ENCODE results near the gene PIGA.

The PIGA gene, protein sequence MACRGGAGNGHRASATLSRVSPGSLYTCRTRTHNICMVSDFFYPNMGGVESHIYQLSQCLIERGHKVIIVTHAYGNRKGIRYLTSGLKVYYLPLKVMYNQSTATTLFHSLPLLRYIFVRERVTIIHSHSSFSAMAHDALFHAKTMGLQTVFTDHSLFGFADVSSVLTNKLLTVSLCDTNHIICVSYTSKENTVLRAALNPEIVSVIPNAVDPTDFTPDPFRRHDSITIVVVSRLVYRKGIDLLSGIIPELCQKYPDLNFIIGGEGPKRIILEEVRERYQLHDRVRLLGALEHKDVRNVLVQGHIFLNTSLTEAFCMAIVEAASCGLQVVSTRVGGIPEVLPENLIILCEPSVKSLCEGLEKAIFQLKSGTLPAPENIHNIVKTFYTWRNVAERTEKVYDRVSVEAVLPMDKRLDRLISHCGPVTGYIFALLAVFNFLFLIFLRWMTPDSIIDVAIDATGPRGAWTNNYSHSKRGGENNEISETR

DNA sequence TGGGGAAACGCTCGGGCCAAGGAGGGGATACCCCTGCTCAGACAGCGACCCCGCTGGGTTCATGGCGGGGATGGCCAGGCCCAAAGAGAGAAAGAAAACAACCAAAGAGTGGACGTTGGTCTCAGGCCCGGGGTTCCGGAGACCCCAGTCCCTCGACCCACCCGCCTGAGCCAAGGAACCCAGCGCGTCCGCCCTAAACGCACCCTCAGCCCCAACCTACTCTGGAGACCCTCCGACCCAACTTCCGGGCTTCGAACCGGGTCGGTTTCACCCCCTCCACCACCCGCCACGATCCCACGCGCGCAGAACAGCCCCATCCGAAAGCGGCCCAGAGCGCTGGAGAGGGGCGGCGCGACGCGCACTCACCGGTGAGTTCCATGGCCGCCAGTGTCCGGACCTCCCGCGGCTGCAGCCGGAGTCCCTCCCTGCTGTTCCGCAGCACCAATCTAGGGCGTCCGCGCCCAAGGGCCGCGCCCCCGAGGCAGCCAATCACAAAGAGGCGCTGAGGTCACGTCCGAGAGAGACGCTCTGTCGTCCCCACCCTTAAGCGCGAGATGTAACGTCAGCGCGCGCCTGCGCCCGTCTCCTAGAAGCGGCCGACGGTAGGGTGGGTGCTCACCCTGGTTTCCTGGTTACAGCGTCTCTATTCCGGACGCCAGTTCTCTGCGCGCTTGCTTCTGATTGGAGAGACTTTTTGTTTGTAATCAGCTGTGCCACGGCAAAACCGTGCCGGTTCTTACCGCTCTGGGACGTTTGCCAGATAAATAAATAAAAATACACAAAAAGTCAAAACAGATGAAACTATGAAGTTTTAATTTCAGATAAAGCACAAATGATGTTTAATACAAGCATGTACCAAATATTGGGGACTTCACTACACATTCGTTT lies at the start of gene PIGA:
Gene PIGA, minus strand, starts transcription at position 389 of the 888 bp plus-strand sequence. CDS start 3,593 bp downstream, outside the sequence.
- peak; percentile 92 for DNase-seq (ENCODE audit: low read depth)
- H3K4me3 ChIP-seq (ENCODE audit: low read depth, low read length), result peak within 1 kb of the TSS; percentile 72

DNA sequence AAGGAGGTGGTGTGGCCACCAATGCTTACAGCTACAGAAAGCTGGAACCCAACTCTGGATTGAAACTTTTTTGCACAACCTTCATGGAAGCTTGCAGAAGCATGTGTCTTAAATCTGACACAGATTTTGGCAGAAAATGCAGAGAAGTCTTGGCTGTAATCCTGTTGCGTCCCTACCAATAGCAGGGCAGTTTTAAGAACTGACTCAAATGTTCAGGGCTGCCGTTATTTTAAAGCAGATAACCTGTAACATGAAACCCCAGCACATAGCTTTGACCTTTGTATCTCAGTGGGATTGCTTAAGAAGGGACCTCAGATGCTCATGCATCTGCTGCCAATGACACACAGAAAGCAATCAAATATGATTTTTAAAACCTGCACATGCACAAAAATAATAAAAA lies 49.0 kb upstream of the PIGA start, which contains the start of gene VEGFD:
Gene VEGFD, minus strand, starts transcription at position 110 of the 400 bp plus-strand sequence. CDS start 467 bp downstream, outside the sequence.
- no peak within 1 kb of the TSS for H3K4me3 ChIP-seq (ENCODE audit: low read depth, low read length)
- DNase-seq (ENCODE audit: low read depth), result no peak

DNA sequence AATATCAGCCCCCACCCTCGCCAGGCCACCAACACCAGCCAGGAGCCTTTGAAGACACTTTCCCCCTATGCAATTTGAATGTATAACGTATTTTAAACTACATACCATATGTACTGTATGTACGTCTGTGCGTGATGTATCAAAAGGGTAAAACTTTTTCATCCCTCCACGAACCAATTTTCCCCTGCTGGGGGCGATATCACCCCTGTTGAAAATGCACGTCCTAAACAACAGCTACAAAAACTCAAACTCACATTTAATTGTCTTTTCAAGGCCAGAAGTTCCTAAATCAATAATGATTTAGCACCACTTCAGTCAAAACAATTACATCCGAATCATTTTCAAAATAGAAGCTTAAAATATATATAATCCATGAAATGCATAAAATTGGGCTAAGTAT lies 47.5 kb upstream of the PIGA start:
- no peak for DNase-seq (ENCODE audit: low read depth)
- no peak overlapping the region for H3K4me3 ChIP-seq (ENCODE audit: low read depth, low read length)

DNA sequence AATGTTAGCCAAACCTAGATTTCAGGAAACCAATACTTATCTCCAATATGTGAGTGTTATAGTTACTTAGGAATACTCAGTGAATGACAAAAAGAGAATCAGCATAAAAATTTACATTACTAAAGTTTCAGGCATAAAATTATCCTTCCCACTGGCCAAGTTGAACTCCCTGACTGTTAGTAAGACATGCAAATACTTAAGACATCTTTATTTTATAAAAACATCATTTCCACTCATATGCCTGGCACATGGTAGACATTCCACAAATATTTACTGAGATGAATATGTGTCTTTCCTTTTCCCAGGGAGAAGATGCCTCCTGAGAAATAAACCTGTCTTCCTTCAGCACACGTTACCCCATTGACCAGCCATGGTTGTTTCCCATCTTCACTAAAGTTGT lies 41.6 kb upstream of the PIGA start:
- no peak for DNase-seq (ENCODE audit: low read depth)
- no peak overlapping the region for H3K4me3 ChIP-seq (ENCODE audit: low read depth, low read length)

DNA sequence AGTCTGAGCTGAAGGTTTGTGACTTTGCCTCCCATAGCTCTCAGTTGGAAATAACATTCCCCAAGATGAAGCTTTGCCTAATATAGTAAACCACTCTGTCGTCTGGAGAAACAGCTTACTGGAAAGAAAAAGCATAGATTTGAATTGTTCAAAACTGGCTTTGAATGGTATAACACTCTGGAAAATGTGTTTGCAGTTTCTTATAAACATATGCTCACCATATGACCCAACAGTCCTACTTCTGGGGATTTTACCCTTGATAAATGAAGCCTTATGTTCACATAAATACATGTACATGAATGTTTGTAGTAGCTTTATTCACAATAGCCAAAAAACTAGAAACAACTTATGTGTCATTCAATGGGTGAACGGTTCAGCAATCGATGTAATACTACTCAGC lies 38.7 kb upstream of the PIGA start:
- no peak overlapping the region for H3K4me3 ChIP-seq (ENCODE audit: low read depth, low read length)
- no peak for DNase-seq (ENCODE audit: low read depth)

DNA sequence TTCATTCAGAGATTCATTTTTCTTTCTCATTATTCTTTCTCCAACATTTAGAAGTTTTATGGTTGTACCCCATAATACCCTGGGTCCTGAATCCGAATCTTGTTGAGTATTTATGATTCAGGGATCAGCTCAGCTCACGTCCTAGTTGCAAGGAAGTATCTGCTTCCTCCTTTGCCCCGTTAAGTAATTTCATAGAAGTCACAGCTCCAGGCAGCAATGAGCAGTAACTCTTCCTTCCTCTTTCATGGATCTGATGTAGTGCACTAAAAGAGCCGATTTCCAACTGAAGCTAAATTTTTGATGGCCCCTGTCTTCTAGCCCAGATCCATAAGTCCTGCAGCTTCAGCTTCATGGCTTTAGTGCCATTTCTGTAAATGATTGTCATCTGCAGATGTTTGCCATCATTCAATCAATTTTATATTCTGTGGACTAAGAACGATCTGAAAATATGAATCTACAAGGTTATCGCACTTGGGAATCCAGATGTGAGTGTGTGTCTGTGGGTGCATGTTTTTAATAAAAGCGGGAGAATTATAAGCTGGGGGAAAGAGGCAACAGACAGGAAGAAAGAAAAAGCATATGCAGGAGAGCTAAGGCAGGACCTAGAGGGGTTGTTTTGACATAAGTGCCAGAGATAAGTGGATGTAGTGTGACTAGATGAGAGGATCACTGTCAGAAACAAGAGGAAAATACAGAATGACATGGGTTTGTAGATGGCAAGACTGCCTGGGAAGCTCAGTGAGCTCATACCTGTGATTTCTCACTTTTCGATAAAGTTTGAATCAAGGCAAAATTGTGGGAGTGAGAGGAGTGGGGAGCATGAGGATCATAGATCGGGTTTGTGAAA lies 31.4 kb upstream of the PIGA start:
- DNase-seq (ENCODE audit: low read depth), result no peak
- H3K4me3 ChIP-seq (ENCODE audit: low read depth, low read length), result no peak overlapping the region

DNA sequence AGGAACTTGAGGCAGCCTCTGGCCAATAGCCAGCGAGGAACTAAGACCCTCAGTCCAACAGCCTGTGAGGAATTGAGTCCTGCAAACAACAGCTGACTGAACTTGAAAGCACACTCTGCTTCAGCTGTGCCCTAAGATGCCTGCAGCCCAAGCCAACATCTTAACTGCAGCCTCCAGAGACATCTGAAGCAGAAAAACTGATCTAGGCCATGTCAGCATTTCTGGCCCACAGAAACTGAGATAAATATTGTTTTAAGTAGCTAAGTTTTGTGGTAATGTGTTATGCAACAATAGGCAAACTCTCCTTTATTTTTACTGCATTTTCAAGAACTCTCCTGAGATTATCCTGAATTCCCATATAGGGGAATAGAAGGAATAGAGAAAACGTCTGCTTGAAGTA lies 24.4 kb upstream of the PIGA start:
- no peak overlapping the region for H3K4me3 ChIP-seq (ENCODE audit: low read depth, low read length)
- no peak for DNase-seq (ENCODE audit: low read depth)

DNA sequence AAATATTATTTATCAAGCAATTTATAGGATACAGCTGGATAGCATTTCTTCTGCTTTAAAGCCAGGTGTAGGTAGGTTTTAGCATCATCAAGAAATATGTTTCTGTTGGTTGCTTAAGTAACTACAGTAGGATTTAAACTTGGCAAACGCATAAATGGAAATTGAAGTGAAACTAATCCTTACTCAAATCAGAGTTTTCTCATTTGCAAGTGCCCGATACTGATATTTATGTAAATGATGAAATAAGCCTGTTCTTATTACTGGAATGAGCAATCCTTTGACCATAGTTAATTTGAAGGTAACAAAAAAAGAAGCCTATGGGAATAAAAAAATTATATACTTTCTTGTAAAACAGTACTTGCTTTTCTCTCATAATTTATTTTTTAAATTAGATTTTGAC lies 23.2 kb upstream of the PIGA start:
- DNase-seq (ENCODE audit: low read depth), result no peak
- no peak overlapping the region for H3K4me3 ChIP-seq (ENCODE audit: low read depth, low read length)

DNA sequence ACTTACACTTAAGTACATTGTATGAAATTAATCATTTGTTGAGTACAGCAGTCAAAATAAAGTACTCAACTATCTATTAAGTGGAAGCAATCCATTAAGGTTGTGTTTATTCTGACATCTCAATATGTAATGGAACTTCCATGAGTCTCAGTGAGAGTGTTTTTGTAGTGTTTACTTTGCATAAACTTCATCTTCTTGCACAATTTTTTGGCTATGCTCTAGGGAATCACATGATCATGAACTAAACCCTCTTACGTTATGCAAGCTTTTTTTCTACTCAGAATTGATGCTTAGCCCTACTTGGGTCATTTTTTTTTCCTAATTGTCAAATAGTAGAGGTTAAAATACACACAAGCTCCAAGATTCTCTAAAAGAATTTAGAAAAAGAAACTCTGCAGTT lies 21.1 kb upstream of the PIGA start:
- peak; percentile 41 for DNase-seq (ENCODE audit: low read depth)
- H3K4me3 ChIP-seq (ENCODE audit: low read depth, low read length), result no peak overlapping the region

DNA sequence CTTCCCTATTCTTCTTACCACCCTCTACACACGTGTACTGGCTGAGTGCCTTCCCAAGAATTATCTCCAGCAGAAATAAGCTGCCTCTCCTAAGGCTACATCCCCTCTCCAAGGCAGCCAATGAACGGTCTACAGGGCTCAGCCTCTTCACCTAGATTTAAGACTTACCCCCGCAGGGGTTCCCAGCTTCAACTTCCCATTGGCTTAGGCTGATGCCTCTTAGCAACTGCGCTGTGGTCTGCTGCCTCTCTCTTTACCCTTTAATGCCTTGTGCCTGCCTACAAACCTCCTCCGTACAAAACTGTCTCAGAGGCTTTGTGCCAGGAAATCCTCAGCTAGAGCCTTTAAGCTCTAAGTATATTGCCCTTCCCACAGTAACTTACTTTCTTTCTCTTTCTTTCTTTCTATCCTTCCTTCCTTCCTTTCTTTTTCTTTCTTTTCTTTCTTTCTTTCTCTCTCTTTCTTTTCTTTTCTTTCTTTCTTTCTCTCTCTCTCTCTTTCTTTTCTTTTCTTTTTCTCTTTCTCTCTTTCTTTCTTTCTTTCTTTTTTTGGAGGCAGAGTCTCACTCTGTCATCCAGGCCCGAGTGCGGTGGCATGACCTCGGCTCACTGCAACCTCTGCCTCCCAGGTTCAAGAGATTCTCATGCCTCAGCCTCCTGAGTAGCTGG lies 15.1 kb upstream of the PIGA start:
- DNase-seq (ENCODE audit: low read depth), result no peak
- no peak overlapping the region for H3K4me3 ChIP-seq (ENCODE audit: low read depth, low read length)

DNA sequence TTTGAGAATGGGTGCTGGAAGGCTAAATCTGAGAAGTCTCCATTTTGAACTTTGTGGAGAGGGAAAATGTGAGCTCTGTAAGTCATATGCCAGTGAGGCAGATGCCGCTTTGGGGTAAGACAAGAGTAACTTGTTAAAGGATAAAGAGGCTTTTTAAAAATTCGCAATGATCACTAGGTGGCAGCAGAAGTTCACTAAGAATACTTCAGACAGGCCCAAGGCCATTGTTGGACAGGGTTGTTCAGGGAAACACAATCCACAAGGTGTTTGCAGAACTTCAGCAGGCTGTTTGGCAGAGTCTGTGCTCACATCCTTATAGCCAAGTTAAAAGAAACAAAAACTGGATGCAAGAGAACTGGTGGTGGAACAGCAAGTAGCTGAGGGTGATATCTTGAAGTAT lies 13.7 kb upstream of the PIGA start:
- H3K4me3 ChIP-seq (ENCODE audit: low read depth, low read length), result no peak overlapping the region
- DNase-seq (ENCODE audit: low read depth), result no peak

DNA sequence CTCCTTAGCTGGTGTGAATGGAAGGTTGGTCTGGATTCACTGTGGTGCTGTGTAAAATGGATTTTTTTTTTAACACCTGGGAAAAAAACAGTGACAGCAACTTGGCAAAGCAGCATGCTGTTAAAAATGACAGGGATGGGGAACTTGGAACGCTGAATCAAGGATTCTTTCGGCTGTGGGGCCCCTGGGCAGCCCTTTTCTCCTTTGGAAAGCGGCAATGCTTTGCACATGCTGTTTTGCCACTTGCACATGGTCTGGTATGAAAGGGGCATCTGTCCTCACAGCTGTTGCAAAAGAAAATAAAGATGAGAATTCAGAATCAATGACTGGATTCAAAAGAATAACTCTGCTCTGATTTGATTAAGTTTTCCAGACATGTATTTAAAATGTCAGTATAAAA lies 10.7 kb upstream of the PIGA start:
- no peak overlapping the region for H3K4me3 ChIP-seq (ENCODE audit: low read depth, low read length)
- DNase-seq (ENCODE audit: low read depth), result no peak

DNA sequence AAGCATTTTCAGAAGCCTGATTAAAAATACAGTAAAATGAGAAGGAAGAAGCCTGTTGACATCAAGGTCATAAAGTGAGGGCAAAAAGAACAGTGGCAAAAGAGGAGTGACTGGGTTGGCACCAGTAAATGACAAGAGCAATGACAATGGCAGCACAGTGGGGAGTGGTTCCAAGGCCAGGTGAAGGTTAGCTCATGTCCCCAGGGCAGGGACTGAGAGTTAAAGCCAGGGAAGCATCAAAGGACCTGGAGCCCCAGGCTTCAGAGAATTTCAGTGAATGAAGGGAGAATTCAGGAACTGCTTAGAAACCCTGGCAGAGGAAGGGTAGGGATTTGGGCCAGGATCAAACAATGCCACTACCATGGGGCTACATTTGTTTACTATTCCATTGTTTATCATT lies 8.8 kb upstream of the PIGA start:
- H3K4me3 ChIP-seq (ENCODE audit: low read depth, low read length), result no peak overlapping the region
- no peak for DNase-seq (ENCODE audit: low read depth)

DNA sequence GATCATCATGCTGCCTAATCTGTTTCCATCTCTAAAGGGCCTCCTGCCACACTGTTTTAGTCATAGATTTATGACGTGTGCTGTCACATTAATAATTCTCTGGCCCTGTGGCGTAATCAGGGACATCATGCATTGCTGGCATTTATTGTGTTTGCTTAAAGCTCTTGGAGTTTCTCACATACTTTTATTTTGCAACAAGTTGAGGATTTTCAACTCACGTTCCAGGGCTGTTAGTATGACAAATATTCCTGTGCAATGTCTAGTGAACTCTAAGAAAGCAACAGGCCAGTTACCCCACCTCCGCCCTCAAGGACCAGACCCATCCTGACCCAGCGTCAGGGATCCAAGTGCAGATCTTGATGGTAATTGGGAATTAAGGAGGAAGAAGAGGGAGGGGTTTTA lies 7.8 kb upstream of the PIGA start:
- DNase-seq (ENCODE audit: low read depth), result no peak
- no peak overlapping the region for H3K4me3 ChIP-seq (ENCODE audit: low read depth, low read length)

DNA sequence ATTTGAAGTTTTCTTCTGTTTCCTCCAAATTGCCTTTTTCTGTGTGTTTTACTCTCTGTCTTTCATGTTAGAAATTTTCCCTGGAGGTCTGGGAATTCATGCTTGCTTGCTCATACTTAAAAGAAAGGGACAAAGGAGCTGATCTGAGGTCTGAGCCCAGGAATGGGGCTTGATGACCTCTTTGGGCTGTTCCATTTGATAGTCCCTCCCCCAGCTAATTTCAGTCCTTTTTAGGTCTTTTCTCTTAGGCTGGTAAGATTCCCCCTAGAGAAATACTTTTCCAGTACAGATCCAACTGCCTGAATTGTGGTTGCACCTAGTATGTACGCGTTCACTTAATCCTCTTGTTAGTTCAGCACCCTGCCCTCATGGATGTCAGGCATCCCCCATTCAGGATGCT lies 5.5 kb upstream of the PIGA start:
- no peak overlapping the region for H3K4me3 ChIP-seq (ENCODE audit: low read depth, low read length)
- no peak for DNase-seq (ENCODE audit: low read depth)

DNA sequence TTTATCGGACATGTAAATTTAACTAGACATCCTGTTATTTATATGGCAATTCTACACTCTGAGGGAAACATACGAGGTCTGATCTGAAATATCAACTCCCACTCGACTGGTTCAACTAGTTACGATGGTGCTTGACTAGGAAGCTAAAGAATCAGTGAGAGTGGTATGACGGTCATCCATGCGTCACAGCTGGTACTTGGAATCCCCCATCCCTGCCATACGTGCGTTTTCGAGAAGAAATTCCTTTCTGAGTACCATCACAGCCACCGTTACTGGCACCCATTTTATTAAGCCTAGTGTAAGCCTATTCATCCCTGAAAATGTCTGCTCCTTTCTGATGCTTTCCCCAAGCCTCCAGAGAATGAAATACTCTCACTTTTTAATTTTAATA lies 695 bp upstream of the PIGA start:
- DNase-seq (ENCODE audit: low read depth), result peak; percentile 25
- peak overlapping the region; percentile 51 for H3K4me3 ChIP-seq (ENCODE audit: low read depth, low read length)

DNA sequence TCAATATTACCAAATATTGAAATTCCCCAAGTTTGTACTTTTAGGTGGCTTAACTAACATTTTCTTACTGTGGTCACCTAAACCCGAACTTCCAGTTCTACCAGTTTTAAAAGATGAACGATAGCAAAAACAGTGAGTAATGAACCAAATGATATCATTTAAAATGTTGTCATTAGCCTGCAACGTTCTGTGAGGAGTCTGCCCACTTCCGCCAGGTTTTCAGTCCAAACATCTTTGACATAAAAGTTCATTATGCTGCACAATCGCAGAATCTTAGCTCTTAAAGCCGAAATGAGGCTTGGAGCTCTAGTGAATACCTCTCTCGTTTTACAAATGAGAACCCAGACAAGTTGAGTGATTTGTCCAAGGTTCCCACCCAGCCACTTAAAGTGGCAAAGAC lies 762 bp downstream of the PIGA start:
- DNase-seq (ENCODE audit: low read depth), result no peak
- peak overlapping the region; percentile 72 for H3K4me3 ChIP-seq (ENCODE audit: low read depth, low read length)

DNA sequence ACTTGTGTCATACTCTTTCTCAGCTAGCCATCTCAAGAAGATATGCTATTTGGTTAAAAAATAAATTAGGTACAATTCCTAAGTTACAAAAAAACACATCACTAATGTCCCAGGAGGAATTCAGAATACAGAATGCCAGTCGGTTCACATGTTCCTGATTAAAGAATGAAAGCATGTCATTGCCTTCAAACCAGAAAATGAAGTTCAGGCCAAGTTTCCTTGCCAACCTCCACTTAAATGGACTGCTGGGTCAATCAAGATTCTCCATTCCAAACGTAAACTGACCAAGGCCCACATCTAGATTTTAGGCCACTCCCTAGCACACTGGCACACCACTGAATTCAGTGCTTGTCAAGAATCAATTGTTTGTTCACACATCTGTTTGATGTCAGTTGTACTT lies 6.5 kb downstream of the PIGA start:
- no peak for DNase-seq (ENCODE audit: low read depth)
- no peak overlapping the region for H3K4me3 ChIP-seq (ENCODE audit: low read depth, low read length)

DNA sequence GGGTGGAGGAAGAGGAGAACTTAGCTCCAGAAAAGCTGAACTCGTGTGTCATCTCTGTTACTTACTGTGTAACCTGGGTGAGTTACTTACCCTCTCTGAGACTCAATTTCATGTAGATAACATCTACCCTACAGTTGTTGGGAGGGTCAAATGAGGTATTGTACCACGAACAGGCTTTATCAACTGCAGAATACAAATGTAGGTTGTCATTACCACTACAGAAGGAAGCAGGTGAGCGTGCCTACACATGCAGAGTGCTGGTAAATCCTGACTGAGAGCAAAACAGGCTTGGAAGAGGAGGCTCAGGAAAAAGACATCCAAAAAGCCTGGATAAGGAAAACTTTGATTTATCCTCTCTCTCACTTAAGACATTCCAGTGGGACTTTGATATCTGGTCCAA lies 7.2 kb downstream of the PIGA start:
- H3K4me3 ChIP-seq (ENCODE audit: low read depth, low read length), result no peak overlapping the region
- no peak for DNase-seq (ENCODE audit: low read depth)

Measured in skeletal muscle cell (primary cell).